GM19043 (cell line): ENCODE data around the gene ETV2.
"Not testable (repeated sequence)": the region's sequence is repeated elsewhere in the genome, so short reads cannot be mapped to it uniquely, and the experiment has no call there.

Experiments
- ATAC-seq: cut with Tn5 transposase; IDR thresholded peaks from one replicate; pipeline ENCODE4 v1.9.1; 2021; ENCODE audit warnings: low read depth; ENCODE audit not compliant: unreplicated experiment

The ETV2 gene

GRCh38 chr19:35641515-35642151, at the start of gene ETV2:
ETV2 (plus strand) TSS chr19:35641745; CDS start chr19:35642461, 716 bp downstream.
- no peak for ATAC-seq

GRCh38 chr19:35592226-35592625, 49.3 kb upstream of the ETV2 start:
- no peak for ATAC-seq

GRCh38 chr19:35595026-35595425, 46.5 kb upstream of the ETV2 start:
- ATAC-seq = not testable (repeated sequence)

- no peak for ATAC-seq
Measured at GRCh38 chr19:35595928-35596327, 45.6 kb upstream of the ETV2 start.

GRCh38 chr19:35596366-35596999, 45.1 kb upstream of the ETV2 start:
- ATAC-seq = no peak

GRCh38 chr19:35601971-35602370, 39.6 kb upstream of the ETV2 start:
- ATAC-seq = no peak

- ATAC-seq = not testable (repeated sequence)
Measured at GRCh38 chr19:35604436-35604835, 37.1 kb upstream of the ETV2 start.

- not testable (repeated sequence) for ATAC-seq
Measured at GRCh38 chr19:35607170-35607569, 34.4 kb upstream of the ETV2 start.

- no peak for ATAC-seq
Measured at GRCh38 chr19:35607661-35608060, 33.9 kb upstream of the ETV2 start.

GRCh38 chr19:35608251-35608650, 33.3 kb upstream of the ETV2 start:
- ATAC-seq = no peak

GRCh38 chr19:35609851-35610353, 31.6 kb upstream of the ETV2 start:
- no peak for ATAC-seq

GRCh38 chr19:35612224-35612558, 29.4 kb upstream of the ETV2 start:
- ATAC-seq = no peak

- peak; percentile 74 for ATAC-seq
Measured at GRCh38 chr19:35612559-35613321, 28.8 kb upstream of the ETV2 start, which contains the start of gene HAUS5. HAUS5 (plus strand) TSS chr19:35612735; CDS start chr19:35612795, 60 bp downstream.

- ATAC-seq = no peak
Measured at GRCh38 chr19:35613574-35613973, 28.0 kb upstream of the ETV2 start.

GRCh38 chr19:35615036-35615435, 26.5 kb upstream of the ETV2 start:
- ATAC-seq = no peak

- no peak for ATAC-seq
Measured at GRCh38 chr19:35618857-35619256, 22.7 kb upstream of the ETV2 start.

- ATAC-seq = no peak
Measured at GRCh38 chr19:35619290-35619923, 22.1 kb upstream of the ETV2 start.

- no peak for ATAC-seq
Measured at GRCh38 chr19:35620001-35620400, 21.5 kb upstream of the ETV2 start.

GRCh38 chr19:35621708-35622107, 19.8 kb upstream of the ETV2 start:
- ATAC-seq = no peak

GRCh38 chr19:35622750-35623149, 18.8 kb upstream of the ETV2 start:
- ATAC-seq = no peak
